Stromal cell of bone marrow (primary cell): Measurements from ENCODE around the gene FAAP20.

ENCODE experiments used
- DNase-seq: peaks from one replicate; pipeline ENCODE4 v3.0.0-alpha.2; 2012; ENCODE audit warnings: low read depth

Gene FAAP20

DNA sequence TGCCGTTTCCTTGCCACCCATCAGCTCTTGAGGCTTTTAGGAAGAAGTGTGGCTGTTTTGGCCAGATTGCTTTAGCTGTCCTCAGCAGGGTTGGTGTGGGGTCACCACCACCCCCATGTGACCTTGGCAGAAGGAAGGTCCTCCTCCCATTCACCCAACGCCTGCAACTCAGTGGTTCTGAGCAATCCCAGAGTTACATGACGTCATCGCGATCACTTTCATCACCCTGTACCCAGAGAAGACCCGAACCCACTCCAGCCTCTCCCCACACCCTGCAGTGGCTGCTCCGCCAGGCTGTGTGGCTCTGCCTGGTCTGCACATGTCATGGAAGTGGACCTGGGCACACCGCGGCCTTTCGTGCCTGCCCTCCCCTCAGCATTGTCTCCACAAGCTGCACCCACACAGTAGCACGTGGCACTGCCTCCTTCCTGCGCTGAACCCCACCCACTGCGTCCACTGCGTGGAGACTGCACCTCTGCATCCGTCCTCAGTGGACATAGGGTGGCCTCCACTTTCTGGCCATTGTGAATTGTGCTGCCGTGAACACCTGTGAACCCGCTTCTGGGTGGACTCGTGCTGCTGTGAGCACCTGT, 16.5 kb downstream of the FAAP20 start:
- DNase-seq = no peak

DNA sequence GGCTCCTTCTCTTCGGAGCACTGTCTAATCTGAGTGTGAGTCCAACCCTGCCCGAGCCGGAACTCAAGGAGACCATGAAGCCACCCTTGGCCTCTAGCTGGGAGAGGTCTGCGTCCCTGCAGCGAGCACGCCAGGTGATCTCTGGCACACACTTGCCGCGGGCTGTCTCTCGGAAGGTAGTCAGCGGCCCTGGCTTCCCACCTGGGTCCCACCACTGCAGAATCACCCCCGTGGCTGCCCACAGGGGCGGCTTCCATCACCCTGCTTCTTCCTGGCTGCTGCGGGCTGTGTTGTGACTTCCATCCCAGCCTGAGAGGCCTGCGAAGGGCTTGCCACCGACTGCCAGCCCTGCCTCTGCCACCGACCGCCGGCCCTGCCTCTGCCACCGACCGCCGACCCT, 17.0 kb downstream of the FAAP20 start:
- DNase-seq = no peak

- DNase-seq = no peak
These were observed 18.0 kb downstream of the FAAP20 start for GRCh38 chr1:2176615-2177014.

GRCh38 chr1:2175681-2176454, 18.7 kb downstream of the FAAP20 start:
- DNase-seq = no peak

DNA sequence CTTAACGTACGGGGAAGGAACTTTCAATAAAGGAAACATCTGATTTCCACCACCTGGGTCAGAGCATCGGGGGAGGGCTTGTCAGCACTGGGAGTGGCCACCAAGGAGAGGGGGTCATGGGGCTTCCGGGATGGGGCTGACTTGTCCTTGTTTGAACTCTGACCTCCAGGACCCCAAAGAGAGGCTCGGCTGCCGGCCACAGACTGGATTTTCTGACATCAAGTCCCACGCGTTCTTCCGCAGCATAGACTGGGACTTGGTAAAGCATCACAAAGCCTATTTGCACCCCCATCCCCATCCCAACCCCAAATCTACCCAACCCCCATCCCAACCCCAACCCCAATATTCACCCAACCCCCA, 19.5 kb downstream of the FAAP20 start:
- DNase-seq = no peak

DNA sequence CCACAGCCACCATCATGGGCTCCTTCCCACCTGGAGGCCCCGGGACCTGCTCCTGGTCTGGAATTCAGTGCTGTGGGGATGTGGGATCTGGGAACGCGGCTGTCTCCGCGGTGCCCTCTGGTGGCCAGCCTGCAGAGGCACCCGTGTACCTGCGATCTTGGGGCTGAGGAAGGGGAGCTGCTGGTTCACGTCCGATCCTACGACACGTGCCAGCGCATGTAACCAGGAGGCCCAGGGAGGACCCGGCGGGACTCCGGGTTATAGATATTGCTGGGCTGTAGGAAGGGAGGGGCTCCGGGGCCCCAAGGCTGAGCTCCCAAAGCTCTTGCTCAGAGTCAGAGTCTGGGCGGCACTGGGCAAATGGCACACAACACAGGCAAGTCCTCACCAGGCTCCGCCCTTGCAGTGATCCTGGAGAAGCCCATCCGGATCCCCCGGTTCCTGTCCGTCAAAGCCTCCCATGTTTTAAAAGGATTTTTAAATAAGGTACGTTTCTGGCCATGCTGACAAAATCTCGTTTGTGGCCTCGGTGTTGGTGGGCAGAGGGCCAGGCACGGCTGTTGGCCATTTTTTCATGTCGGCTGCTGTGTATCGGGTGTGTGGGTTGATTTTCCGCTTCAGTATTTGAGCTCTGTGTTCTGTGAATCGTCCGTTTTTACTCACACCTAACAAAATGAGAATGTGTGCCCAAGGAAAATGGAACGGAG, 20.1 kb downstream of the FAAP20 start:
- DNase-seq = peak; percentile 21

- no peak for DNase-seq
These were observed 20.8 kb downstream of the FAAP20 start for GRCh38 chr1:2173546-2174347.

DNA sequence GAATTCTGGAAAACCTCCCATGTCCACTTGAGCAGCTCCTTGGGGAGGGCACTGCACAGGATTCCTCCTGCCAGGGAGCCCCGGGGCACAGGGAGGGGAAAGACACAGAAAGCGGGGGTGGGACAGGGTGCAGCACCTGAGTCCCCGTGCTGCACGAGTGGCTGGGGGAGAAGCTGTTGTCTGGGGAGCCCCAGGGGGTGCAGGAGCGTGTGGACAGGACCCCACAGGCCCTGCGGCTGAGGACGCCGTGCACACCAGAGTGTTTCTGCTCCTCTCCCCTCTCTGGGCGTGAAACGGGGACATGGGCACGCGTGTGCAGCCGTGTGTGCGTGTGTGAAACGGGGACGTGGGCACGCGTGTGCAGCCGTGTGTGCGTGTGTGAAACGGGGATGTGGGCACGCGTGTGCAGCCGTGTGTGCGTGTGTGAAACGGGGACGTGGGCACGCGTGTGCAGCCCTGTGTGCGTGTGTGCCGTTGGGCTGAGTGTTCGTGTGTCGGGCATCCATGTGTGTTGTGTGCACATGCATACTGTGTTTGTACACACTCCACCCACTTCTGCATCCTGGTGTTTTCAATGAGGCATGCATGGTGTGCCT, 21.9 kb downstream of the FAAP20 start:
- DNase-seq = no peak

DNA sequence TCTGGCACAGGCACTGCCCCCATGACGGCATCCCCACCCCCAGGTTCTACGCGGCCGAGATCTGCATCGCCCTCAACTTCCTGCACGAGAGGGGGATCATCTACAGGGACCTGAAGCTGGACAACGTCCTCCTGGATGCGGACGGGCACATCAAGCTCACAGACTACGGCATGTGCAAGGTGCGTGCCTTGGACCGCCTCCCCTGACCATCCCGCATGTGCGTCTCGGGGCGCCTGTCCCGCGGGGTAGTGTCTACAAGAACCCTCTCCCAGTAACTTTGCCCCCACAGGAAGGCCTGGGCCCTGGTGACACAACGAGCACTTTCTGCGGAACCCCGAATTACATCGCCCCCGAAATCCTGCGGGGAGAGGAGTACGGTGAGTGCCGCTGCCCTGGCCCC, 22.6 kb downstream of the FAAP20 start:
- DNase-seq = no peak

DNA sequence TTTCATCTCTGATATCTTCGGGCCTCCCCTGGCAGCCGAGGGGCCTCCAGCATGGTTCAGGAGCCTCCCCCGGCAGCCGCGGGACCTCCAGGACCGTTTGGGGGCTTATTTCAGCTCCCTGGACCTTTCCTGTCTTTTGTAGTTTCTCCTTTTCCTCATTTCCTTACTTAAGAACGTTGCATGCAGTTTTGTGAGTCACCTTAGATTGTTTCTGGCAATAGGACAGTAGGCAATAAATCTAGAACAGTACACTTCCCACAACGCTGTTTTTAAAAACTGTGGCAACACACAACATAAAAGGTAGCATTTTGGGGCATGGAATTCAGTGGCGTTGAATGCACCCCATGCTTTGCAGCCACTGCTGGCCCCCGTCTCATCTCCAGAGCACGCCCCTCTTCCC, 24.4 kb downstream of the FAAP20 start:
- peak; percentile 36 for DNase-seq

DNA sequence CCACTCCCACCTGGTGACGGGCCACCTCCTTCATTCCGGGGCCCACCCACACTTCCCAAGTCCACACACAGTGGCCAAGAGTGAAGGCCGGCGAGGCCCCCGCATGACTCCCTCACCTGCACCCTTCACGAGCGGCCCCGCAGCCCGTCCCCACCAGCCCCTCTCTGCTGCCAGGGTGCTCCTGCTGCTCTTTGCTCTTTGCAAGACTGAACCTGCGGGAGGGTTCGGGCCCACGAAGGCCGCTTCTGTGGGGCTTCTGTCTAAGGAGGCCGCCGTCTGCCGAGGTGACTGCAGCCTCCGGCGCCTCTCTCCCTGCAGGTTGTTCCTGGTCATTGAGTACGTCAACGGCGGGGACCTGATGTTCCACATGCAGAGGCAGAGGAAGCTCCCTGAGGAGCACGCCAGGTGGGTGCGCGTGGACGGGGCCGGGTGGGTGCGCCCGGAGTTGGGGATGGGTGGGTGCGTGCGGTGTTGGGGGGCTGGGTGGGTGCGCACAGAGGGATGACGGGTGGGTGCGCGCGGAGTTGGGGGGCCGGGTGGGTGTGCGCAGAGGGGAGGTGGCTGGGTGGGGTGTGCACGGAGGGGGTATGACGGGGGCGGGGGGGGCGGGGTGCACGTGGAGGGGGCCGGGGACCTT, 25.3 kb downstream of the FAAP20 start:
- DNase-seq = no peak

DNA sequence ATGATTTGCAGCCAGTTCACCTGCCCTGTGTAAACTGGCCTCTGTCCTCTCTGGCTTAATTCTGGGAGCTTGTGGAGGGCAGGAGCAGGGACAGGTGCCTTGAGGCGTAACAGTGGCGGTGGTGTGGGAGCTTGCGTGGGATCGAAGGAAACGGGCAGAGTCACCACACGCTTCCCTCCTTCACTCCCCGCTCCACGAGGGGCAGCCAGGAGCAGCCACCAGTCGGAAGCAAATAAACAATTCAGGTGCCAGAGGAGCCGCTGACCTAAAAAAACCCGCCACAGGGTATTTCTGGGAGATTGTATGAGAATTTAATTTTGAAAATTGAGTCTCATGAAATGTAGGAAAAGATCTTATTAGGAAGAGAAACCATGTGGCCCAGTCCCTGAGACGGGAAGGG, 26.0 kb downstream of the FAAP20 start:
- no peak for DNase-seq

DNA sequence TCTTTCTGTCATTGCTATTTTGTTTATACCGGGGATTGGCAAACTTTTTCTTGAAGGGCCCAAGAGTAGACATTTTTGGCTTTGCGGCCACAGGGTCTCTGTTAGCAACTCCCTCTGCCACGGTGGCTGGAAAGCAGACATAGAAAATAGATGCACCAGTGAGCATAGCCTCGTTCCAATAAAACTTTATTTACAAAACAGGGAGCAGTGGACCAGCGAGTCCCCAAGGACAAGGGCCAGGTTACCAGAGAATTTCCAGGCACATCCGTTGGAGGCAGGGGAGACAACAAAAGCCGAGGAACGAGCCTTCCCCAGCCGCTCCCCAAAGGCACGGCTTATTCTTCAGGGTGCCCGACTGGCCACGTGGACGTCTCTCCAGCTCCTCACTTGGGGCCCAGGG, 26.5 kb downstream of the FAAP20 start:
- DNase-seq = no peak

DNA sequence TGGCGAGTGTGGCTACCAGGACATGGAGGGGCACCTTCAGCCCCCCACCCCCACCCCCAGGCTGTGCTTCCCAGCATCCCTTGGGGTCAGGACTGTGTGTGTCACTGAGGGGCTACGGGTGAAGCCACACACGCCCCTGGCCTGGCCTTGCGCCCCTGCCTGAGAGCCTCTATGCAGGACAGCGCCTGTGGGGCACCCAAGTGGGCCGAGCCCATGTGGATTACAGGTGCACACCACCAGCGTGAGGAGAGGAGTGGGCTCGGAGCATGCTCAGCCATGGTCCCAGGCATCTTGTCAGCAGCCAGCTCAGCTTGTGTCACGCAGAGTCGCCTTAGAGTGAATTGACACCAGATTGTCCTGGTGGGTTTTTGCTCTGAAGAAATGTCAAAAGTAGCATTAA, 27.9 kb downstream of the FAAP20 start:
- DNase-seq = no peak

DNA sequence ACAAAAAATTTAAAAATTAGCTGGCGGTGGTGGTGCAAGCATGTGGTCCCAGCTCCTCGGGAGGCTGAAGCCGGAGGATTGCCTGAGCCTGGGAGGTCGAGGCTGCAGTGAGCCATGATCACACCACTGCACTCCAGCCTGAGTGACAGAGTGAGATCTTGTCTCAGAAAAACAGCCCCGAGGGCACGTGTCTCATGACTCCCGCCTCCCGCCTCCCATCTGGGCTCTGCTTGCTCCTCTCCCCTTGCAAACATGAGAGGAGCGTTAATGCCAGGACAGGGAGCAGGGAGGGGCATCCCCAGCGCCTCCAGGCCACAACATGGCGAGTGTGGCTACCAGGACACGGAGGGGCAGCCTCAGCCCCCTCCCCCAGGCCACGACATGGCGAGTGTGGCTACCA, 28.3 kb downstream of the FAAP20 start:
- no peak for DNase-seq

DNA sequence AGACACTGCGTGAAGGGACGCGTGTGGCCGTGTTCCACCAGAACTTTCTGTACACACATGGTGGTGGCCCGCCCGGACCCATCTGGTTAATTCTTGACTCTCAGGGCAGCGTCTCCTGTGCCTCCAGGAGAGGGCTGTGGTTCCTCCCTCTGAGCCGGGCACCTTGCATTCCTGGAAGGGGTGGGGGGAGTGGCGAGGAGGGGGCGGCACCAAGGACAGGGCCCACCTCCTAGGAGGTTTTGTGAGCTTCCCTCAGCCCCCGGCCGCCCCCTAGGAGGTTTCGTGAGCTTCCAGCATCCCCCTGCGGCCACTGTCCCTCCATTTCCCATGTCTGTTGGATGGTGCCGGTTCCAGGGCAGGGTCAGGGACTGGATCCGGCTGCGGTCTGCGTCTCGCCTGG, 28.9 kb downstream of the FAAP20 start:
- no peak for DNase-seq

DNA sequence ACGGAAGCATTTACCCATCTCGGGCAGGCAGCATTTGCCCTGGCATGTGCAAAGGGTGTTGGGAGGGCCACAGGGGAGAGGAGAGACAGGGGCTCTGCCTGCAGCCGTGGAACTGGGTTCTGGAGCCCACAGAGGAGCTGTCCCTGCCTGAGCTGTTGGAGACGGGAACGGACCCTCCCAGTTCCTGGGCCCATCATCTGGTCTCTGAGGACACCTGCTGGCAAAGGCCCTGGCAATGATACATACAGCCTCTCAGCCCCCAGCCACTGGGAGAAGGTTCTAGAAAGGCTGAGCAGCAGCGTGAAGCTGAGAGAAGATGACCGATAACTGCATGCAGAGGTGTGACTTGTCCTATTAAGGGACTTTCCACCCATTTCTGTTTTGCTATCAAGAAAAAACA, 31.4 kb downstream of the FAAP20 start:
- no peak for DNase-seq

- no peak for DNase-seq
These were observed 33.9 kb downstream of the FAAP20 start for GRCh38 chr1:2160451-2161300.

DNA sequence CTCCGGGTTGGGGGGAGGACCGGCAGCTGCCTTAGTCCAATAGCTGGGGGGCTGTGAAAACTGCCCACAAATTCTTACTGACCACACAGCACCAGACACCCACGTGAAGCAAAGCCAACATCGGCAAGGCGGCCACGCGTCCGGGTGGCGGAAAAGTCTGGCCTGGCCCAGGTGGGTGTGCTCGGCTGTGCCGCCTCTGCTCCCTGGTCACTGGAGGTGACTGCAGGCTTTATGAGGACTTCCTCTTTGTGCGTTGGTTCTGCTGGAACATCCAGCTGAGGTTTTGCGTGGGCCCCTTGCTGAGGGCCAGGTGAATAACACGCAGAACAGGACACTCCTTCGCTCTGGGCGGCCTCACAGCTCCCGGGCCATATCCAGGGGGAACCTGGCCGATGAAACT, 35.4 kb downstream of the FAAP20 start:
- DNase-seq = no peak

DNA sequence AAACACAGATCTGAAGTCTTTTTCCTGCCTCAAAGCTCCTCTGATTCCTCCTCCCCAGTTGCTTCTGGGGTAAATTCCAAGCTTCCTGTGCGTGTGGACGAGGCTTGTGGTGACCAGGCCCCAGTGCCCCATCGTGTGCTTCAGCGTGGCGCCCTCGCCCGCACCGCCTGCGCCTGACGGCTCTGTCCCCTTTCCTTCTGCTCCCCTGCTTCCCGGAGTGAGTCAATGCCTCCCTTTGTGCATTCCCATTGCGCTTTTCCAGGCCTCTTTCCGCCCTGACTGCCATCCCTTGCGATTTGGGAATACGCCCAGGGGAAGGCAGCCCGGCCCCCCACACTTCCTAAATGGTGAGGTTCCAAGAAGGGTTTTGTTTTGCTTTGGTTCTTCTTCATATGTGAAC, 36.3 kb downstream of the FAAP20 start:
- no peak for DNase-seq

DNA sequence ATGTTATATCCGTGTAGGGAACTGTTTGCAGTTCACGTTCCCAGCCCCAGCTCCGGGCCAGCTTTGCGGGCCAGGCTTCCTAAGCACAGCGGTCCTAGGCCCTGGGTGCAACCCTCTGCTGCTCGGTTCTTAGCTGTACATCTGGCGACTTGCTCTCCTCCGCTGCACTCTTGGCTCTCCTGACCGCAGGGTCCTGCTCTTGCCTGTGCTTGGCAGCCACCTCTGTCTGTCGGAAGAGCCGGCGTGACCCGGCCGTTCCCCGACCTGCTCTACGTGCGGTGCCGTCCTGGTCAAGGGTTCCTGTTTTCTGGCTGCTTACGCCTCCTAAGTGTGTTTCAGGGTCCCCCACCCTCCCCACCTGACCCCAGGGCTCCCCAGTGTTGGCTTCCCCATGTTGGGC, 36.7 kb downstream of the FAAP20 start:
- DNase-seq = no peak
